MV-4-11 (cell line): ENCODE results near the gene HDAC4.

Experiments used
- DNase-seq: peaks from one replicate; lab custom pipeline; 2025; lab: John Stamatoyannopoulos, UW

The HDAC4 gene

DNA sequence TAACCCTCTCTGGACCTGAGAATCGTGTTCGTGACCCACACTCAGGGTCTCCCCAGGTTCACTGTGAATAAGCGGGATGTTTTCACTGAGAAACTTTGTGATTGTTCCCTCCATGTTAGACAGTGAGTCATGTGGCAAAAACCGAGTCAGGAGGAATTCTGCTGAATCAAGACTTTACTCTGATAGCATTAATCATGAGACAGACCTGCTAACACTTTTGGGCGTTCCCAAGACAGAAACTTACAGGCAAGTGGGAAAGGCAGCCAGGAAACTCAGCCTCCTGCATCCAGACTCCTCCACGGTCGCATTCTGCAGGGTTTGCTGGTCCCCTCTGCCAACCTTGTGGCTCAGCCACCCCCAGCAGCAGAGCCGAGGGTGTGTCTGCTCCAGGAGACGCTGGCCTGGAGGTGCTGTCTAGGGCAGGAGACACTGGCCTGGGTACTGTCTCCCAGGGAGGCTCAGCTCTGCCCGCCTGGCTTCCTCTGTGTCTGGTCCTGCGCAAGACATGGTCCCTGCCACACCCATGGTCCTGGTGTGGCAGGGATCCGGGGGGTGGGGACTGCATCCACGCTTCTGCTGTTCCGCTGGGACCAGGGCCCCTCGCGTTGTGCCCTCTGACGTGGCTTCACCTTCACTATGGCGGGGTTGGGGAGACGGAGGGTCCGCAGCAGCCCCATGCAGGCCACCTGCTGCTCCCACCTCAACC is 375.6 kb downstream of the HDAC4 start:
- DNase-seq = no peak

DNA sequence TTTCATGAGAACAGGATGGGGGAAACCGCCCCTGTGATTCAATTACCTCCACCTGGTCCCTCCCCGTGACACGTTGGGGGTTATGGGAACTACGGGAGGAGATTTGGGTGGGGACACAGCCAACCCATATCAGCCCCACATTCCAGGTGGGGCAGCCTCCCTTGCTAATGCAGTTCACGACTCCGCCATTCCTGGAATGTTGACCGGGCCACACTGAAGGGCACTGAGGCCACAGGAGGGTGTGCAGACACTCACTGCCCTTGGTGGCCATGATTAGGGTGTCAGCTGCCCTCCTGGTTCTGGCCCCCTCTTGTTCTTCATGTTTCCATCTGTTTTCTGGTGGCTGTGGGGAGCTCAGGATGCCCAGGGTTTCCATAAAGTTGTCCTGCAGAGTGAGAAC is 376.6 kb downstream of the HDAC4 start:
- no peak for DNase-seq

GRCh38 chr2:239022437-239023260 is 378.2 kb downstream of the HDAC4 start:
- DNase-seq = no peak

DNA sequence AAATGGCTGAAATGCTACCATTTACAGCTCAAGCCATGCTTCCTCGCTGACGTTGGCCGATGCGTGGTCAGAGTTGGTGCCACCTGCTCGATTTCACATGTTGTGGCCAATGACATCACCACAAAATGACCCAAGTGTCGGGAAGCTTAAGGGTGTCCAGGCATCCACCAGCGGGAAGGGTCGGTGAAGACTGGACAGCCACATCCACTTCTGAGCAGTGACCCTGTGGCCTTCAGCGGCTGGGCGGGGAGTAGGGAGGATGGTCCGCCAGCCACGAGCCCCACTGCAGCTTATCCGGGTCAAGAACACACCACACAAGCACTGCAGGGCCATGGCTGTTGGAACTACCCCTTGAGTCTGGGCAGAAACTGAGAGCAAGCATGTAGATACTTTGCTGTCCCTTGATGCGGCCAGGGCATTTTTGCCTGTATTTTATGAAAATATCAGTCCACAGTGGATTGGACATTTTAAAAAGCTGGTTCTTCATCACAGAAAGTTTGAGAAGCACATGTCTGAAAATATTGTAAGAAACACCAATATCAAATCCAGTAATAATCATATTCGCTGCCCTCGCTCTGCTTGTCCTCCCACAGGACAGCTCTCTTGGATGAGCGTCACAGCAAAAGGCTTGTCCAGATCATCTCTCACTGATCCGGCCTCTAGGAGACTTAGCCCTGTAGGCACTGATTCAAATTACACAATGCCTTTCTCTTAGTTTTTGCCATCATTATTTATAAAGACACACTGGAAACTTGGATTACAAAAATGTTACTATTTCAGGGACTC is 379.0 kb downstream of the HDAC4 start:
- no peak for DNase-seq

DNA sequence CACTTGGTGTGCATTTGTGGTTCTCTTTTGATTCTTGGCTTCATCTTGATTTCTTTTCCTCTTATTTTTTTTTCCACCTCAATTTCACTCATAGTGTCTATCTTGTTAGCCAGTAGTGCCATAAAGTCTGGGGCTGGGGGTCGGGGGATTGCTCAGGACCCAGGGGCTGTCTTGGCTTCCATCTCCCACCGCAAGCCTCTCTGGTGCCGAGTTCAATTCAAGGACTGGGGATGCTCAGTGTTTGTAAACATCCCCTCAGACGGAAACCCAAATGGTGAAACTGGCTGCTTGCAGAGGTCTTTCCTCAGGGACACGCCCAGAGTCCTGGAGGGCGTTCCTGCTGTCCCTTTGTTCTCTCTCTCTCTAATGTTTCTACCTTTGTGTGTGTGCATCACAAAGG is 379.6 kb downstream of the HDAC4 start:
- DNase-seq = no peak

DNA sequence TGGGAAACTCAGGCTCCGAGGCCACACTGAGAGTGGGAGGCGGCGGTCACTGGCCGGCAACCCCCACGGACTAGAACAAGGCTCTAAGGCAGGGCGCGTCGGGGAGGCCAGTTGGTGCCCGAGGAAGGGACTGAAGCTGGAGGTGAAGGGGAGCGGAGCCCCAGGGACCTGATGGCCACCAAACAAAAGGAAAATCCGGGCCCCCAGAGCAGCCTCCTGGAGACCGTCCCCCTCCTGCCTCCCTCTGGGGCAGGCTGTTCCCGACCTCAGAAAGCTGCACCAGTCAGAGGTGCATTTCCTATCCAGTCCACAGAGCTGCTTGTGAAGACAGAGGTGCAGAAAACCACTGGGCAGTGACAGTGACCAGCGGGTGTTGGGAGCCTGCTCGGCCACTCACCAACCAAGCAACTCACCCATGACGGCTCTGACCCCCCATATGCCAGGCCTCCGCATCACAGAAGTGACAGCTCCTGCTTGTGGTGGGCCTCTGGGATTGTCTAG is 380.2 kb downstream of the HDAC4 start:
- DNase-seq = no peak

DNA sequence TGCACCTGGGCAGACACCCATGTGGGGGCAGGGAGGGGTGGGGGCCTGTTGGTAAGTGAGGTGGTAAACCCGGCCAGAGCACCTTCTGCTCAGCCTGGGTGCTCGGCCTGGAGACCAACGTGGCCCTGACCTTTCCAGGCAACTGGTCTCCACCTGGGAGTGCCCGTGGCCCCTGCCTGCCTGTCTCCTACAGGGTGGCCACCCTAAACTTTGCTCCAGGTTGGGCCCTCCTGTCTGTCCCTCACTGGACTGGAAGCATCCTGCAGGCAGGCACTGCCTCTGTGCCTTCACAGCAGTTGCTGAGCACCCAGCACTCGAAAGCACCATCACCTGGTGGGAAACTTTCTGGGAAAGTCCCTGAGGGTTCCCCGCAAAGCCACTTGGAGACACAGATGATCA is 381.6 kb downstream of the HDAC4 start:
- no peak for DNase-seq

GRCh38 chr2:239018271-239019182 is 382.3 kb downstream of the HDAC4 start:
- DNase-seq = no peak

- no peak for DNase-seq
These were observed 383.2 kb downstream of the HDAC4 start for GRCh38 chr2:239017491-239018098.

- DNase-seq = no peak
These were observed 384.7 kb downstream of the HDAC4 start for GRCh38 chr2:239015901-239016675.

GRCh38 chr2:239015218-239015900 is 385.5 kb downstream of the HDAC4 start:
- no peak for DNase-seq

- DNase-seq = no peak
These were observed 386.2 kb downstream of the HDAC4 start for GRCh38 chr2:239014458-239015217.

- no peak for DNase-seq
These were observed 387.2 kb downstream of the HDAC4 start for GRCh38 chr2:239013678-239013976.

DNA sequence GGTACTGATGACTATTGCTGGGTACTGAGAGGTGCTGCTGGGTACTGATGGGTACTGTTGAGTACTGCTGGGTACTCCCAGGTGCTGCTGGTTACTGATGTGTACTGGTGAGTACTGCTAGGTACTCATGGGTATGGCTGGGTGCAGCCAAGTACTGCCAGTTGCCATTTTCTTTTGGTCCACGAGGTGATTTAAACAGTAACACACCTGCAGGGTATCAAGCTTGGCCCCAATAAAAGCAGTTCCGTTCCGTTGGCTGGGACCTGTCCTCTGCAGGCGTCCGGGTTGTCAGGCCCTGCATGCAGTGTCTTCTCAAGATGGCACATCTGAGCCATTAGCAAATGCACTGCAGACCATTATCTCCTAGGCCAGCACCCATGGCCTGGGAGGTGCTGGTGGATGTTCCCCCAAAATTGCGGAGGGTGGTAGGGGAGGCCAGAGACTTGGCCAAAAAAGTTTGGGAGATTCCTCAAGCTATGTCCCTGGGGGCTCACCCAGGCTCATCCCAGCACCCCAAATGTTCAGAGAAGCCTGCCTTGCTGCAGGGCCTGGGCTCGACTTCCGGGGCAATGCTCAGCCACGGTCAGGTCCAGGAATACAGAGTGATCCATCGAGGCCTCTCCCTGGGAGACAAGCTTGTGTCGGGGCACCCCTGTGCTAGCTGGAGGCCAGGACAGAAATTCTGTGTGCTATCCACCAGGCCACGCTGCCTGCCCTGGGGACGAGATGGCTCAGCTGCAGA is 387.7 kb downstream of the HDAC4 start:
- no peak for DNase-seq

GRCh38 chr2:239012228-239012627 is 388.6 kb downstream of the HDAC4 start:
- no peak for DNase-seq

- no peak for DNase-seq
These were observed 391.2 kb downstream of the HDAC4 start for GRCh38 chr2:239009589-239009961.

DNA sequence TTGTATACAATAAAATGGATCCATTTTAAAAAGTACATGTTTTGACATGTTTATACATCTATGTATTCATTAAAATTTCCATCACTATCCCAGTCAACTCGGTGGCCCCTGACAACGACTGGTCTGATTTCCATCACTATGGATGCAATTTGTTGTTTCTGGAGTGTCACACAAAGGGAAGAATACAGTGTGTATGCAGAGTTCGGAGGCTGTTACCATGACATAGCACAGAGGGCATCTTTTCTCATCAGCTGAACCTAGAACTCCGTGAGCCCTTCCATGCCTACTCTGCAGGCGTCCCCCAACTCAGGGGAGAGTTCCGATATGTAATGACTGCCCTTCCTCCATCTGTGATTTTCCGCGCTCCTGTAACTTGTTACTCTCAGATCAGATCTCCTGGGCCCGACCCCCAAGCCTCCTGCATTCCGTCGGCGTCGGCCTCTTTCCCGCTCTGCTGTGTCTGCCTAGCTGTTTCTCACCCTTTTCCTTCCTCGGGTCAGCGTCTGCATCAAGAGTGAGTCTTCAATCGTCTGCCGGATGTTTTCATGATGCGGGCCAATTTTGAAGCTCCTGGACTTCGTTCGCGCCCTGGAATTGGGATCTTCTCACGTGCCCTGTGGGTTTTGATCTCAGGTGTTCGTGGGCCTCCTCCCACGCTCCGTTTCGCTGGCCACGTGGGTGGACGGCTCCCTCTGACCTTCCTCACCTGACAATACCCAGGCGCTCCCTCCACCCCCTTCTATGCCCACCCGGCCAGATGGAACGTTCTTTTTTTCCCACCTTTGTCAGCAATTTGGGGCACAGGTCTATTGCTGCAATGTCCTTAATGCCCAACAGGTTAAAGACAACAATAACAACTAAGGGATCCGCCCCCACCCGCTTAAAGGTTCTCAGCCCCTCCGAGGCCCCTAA is 391.9 kb downstream of the HDAC4 start:
- no peak for DNase-seq
